ENCODE data around the gene OPA3. TPM values are rescaled to one million over a fixed set of nuclear protein-coding genes. Genes with fewer than 3 reads are reported as not detected.

The OPA3 gene
- total RNA-seq, 1 donor from 2014 or later, result 15.3 TPM

DNA sequence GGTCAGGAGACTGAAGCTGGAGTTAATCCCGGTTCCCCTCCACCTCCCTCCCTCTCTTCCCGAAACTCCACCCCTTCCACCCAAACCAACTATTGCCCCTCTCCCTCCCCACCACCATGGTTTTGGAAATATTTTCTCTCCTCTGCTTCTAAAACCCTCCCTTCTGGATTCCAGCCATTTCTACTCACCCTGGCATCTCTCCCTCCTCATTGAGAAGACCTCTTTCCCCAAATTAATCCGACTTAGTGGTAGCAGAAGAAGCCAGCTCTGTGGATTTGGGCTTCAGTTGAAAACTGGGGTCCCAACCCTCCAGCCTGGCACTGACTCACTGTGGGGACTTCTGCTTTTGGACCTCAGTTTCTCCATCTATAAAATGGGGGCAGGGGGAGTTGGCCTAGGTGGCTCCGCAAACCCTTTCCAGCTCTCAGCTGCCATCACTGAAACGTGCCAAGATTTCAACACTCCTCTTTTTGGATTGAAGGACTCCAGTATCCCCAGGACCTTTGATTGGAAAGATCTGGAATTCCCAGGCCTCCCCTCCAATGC, 15.8 kb upstream of the OPA3 start:
- intact Hi-C loops (cut with DNase I), result no loop called here
- DNase-seq (ENCODE audit: low spot score), result no peak

DNA sequence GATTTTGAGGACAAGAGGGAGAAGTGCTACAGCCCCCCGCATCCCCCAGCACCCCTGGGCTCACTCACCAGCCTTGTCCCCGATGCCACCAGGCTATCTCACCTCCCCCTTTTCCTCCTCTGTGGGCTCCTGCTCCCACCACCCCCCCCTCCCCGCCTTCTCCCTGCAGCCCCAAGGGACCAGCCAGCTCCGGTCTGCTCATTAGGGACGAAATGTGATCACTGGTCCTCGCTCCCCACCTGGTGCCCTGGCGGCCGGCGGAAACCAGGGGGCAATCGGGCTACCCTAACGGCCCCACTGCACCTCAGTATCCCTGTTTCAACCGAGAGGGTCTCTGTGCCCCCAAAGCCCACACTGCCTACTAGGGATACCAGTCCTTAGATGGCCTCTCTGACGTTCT, 14.7 kb upstream of the OPA3 start:
- intact Hi-C loops (cut with DNase I), result no loop called here
- no peak for DNase-seq (ENCODE audit: low spot score)

DNA sequence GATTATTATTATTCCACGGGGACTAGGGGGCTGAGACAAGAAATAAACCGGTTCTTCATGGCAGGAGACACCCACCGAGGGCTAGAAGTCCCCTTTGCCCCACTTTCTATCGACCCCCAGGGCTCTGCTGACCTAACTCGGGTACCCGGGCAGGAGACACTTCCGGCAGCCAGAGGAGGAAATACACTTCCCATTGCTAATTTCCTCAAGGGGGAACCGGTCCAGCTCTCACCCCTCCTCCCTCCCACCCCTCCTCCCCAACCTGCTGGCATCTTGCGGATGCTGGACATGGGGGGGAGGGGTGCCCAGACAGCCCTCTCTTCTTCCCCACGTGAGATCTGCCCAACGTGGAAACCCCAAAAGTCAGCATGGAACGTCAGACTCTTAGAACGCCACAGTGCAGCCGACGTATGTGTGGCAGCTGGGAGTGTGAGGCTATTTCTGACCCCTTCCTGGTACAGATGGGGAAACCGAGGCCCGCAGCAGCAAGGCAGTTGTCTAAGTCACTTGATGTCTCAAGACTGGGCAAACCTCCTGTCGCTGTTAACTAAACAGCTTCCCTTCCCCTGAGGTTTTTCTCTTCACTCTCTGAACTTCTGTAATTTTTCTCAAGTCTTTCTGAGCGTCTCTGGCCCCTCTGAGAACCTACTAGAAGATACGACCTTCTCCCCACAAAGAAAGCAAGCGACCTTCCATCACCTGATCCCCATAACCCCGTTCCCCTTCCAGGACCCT, 13.8 kb upstream of the OPA3 start:
- no peak for DNase-seq (ENCODE audit: low spot score)
- intact Hi-C loops (cut with DNase I), result no loop called here

DNA sequence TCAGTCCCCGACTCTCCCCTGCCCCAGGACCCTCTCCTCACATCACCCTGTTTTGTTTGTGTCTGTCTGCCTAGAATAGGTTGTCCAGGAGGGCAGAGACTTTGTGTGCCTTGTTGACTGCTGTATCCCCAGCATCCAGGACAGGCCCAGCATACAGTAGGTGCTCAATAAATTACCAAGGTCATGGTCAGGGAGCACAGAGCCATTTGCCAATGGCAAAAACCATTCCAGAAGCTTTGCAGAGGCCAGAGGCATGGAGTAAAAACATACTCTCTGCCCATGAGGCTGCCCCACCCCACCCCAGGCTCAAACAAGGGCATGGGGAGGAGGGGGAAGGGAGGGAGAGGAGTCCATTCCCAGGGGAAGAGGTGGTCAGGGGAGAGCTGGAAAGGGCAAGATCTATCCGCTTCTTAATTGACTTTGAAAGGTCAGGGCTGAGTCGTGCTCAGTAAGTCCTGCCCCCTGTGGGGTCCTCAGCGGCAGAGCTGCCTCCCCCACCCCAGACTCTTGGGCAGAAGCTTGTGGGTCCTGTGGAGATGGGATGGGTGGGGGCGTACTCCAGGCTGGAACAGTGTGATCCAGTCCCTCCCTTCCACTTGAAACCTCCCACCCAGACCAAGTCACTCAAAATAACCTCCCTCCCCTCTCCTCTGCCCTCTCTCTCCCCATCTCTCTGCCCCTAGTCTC, 13.0 kb upstream of the OPA3 start:
- intact Hi-C loops (cut with DNase I), result no loop called here
- no peak for DNase-seq (ENCODE audit: low spot score)

DNA sequence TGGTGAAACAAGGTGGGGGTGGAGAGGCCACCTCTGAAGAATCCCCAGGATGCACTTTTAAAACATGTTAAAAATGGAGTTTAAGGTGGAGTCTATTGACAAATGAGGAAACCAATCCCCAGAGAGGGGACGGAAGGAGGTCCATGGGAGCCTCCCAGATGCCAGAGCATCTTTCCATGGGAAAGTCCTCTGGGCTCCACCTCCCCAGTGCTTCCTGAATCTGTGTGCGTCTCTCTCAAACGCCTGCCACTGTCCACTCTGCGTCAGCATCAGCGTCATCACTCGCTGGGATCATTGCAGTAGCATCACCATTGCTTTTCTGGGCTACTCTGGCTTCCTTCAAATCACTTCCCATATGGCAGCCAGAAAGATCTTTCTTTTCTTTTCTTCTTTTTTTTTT, 11.2 kb upstream of the OPA3 start:
- intact Hi-C loops (cut with DNase I), result no loop called here
- DNase-seq (ENCODE audit: low spot score), result no peak

DNA sequence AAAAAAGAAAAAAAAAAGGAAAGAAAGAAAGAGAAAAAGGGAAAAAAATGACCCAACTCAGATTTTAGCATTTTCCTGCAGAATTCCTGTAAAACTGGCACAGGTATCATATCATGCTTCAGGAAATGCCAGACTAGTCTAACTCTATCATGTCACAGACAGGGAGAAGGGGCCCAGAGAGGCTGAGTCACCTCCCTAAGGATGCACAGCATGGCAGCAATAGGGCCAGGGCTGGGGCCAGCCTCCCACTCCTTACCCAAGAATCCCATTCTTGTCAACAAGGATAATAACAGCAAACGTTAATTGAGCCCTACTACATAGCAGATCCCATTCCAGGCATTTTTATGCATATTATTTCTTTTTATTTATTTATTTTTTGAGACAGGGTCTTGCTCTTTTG, 8.9 kb upstream of the OPA3 start:
- DNase-seq (ENCODE audit: low spot score), result no peak
- intact Hi-C loops (cut with DNase I), result no loop called here

DNA sequence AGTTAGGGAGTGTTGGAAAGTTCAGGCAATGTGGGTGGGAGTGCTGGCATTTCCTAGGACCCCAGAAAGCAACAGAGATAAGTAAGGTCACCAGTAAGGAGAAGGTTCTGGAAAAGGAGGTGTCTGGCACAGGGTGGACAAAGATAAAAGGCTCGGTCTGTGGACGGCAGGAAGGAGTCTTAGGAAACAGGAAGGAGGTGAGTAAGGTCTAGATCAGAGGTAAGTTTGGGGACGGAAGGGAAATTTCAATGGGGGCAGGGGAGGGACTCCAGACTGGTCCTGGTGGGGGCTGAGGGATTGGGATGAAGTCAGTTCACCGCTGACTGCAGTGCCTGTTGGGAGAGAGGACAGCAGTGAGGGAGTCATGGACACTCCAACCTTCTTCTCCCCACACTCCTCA, 7.8 kb upstream of the OPA3 start:
- intact Hi-C loops (cut with DNase I), result no loop called here
- DNase-seq (ENCODE audit: low spot score), result no peak

DNA sequence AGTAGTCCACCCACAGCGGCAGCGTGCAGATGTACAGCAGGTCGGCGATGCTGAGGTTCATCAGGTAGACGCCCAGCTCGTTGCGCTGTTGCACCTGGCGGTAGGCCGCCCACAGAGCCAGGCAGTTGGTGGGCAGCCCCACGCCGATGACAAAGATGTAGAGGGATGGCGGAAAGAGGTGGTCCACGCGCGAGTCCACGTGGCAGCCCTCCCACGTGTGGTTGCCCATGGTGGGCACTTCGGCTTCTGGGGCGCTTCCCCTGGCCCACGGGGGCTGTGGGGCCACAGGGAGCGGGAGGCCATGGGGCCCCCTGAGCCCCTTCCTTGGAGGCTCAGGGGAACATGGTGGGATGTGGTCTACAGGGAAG, 7.0 kb upstream of the OPA3 start:
- intact Hi-C loops (cut with DNase I), result no loop called here
- DNase-seq (ENCODE audit: low spot score), result no peak

DNA sequence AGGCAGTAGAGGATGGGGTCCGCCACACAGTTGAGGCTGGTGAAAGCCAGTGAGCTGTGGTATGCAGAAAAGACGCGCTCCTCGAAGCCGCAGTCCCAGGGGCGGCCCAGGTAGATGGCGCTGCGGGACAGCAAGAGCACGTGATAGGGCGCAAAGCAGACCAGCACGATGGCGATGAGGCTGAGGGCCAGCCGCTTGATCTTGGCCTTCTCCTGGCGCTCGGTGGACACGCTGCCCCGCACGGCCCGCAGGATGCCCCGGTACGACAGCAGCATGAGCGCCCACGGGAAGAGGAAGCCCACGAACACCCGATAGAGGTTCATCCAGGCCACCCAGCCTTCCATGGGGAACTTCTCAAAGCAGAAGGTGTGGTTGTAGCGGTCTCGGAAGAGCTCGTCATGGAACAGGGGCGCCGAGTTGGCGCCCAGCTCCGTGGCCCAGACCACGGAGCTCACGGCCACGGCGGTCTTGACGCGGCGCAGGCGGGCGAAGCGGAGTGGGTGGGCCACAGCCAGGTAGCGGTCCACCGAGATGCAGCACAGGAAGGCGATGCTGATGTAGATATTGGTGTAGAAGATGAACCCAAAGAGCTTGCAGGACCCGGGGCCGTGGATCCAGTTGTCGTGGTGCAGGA, 6.5 kb upstream of the OPA3 start:
- intact Hi-C loops (cut with DNase I), result no loop called here
- DNase-seq (ENCODE audit: low spot score), result no peak

DNA sequence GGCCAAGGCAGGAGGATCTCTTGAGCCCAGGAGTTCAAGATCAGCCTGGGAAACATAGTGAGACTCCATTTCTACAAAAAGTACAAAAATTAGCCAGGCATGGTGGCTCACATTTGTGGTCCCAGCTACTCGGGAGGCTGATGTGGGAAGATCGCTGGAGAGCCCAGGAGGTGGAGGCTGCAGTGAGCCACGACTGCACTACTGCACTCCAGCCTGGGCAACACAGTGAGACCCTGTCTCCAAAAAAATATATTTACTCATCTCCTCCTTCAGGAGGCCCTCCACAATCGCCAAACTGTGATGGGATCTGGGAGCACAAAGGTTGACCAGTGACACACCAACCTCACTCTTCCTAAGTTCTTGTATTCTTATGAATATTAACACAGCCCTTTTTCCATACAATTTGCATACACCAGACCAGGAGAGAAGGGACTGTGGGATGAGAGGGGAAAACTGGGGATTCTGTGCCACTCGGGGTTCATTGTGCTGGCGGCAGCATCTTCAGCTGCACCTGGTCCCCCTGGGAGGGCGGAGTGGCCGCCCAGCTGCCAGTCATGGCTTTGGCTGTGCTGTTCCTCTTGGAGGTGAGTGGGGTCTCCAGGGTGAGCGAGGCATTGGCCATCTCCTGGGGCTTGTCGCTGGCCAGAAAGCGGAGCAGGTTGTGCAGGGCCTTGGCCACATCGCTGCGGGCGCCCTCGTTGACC, 5.8 kb upstream of the OPA3 start:
- intact Hi-C loops (cut with DNase I), result no loop called here
- DNase-seq (ENCODE audit: low spot score), result no peak

DNA sequence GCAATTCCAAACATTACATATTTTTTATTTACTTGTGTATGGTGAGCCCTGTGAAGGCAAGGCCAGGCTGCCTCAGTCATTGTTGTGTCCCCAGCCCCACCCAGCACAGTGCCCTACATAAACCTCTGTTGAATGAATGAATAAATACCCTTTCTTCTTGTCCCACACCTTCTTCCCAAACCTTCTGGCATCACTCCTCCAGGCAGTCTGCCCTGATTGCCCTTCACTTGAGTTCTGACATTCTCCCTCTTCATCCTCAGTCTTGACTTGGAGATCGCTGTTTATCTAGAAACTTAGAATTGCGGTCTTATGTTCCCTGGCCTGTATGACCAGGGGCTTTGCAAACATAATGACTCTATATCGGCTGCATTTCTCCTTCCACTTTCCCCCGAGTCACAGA, 5.2 kb upstream of the OPA3 start:
- DNase-seq (ENCODE audit: low spot score), result no peak
- intact Hi-C loops (cut with DNase I), result loop anchor here (10.0 kb wide), 1 partner anchor 55 kb away; no protein-coding TSS in a partner anchor

DNA sequence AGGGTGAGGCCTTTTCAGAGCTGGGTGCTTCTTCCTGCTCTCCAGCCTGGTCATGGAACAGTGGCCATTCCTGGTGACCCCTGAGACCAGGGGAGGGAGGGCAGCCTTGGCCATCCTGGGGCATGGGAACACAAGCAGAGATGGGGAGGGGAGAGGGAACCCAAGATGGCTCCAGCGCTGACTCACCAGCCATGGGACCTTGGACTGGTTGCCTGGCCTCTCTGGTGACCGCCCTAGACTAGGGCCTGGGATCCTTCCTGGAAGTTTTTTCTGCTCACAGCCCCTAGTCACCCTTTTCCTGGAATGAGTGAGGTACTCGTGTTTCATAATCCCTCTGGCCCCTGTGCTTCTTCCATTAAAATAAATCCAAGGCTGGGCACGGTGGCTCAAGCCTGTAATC, 3.3 kb upstream of the OPA3 start:
- intact Hi-C loops (cut with DNase I), result loop anchor here (10.0 kb wide), 1 partner anchor 57 kb away; no protein-coding TSS in a partner anchor
- DNase-seq (ENCODE audit: low spot score), result no peak

DNA sequence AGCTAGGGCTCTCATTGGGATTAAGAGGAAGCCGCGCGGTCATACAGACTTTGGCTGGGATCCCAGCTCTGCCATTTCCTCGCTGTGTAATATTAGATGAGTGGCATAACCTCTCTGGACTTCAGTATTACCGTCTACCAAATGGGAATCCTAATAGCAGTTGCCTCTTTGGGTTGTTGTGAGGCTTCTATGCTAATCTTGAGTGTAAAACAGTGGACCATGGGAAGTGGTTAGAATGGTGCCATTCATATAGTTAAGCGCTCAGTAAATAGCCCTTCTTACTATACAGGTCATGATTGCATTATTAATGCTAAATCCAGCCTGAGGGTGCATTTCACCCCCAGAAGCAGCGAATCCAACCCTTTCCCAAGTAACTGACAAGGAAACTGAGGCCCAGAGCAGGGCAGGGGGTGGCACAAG, 566 bp upstream of the OPA3 start:
- no peak for DNase-seq (ENCODE audit: low spot score)
- intact Hi-C loops (cut with DNase I), result loop anchor here (10.0 kb wide), 1 partner anchor 60 kb away; no protein-coding TSS in a partner anchor

DNA sequence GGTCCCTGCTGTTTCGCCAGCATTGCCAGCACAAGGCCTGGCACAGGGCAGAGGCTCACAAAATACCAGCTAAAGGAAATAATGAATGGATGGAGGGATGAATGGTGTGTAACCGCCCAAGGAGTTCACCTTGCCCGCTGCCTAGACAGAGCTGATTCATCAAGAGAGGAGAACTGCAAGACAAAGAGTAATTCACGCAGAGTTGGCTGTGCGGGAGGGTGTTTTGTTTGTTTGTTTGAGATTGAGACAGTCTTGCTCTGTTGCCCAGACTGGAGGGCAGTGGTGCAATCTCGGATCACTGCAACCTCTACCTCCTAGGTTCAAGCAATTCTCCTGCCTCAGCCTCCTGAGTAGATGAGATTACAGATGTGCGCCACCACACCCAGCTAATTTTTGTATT, 3.0 kb downstream of the OPA3 start:
- DNase-seq (ENCODE audit: low spot score), result no peak
- intact Hi-C loops (cut with DNase I), result loop anchor here (10.0 kb wide), 1 partner anchor 63 kb away; no protein-coding TSS in a partner anchor

DNA sequence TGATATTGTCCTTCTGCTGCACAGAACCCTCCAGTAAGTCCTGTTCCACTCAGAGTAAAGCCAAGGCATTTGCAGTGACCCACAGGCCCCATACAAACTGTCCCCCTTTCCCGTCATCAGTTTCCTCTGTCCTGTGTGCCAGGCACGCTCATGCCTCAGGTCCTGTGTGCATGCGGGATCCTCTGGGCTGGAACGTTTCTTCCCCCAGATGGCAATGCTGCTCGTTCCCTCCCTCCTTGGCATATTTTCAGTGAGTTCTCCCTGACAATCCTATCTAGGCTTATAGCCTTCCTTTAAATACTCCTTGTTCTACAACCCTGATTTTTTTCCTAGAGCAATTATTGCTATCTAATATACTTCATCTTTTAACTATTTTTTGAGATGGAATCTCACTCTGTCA, 5.7 kb downstream of the OPA3 start:
- DNase-seq (ENCODE audit: low spot score), result no peak
- intact Hi-C loops (cut with DNase I), result no loop called here

DNA sequence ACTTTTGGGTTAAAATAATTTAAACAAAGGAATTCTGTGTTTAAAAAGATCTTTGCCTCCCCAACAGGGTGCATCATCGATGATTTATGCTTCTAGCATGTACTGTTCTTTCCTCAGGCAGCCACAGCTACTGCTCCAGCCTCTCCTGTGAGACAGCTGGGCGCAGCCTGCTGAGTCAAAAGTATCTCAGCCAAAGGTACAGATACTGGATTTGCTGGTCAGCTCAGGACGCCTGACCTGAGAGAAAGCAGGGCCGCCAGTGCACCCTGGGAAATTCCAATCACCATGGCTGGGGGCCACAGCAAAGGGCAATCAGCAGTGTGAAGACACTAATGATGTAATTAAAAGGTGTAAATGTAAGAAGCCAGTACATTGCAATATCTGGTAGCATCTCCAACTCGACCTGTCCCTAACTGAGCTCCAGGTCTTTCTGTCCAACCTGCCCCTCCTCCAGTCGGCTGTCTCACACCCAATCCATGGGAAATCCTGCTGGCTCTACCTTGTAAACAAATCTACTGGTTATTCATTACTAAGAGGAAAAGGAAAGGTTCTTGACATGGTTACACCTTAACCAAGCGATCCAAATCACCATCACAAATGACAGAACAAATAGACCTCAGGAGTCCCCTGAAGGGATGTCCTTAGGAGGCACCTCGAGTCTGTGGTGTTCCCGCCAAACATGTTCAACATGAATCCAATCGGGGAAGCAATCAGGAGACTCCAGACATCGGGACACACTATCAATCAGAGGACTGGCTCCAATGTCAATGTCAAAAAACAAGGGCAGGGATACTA, 7.3 kb downstream of the OPA3 start:
- DNase-seq (ENCODE audit: low spot score), result no peak
- intact Hi-C loops (cut with DNase I), result no loop called here

DNA sequence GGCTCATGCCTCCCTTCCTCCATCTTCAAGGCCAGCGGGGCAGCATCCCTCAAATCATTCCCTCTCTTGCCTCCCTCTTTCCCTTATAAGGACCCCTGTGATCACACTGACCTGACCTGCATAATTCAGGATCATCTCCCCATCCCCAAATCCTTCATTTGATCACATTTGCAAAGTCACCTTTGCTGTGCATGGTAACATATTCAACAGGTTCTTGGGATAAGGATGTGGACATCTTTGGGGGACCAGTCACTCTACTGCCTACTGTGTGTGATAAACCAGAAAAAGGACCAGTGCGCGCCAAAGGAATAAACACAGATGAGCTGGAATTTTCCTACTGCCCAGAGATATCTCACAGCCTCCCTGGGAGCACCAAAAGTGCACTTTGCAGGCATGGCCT, 7.9 kb downstream of the OPA3 start:
- intact Hi-C loops (cut with DNase I), result no loop called here
- no peak for DNase-seq (ENCODE audit: low spot score)

DNA sequence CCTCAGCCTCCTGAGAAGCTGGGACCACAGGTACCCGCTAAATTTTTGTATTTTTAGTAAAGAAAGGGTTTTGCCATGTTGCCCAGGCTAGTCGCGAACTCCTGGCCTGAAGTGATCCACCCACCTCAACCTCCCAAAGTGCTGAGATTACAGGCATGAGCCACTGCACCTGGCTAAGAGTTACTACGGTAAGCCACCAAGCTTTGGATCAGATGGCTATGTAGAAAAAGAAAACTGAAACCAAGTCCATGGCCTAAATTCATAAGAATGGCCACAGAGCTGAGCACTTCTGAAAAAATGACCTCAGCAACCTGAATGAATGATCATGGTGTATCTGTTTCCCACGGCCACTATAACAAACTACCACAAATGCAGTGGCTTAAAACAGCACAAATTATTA, 9.4 kb downstream of the OPA3 start:
- intact Hi-C loops (cut with DNase I), result no loop called here

DNA sequence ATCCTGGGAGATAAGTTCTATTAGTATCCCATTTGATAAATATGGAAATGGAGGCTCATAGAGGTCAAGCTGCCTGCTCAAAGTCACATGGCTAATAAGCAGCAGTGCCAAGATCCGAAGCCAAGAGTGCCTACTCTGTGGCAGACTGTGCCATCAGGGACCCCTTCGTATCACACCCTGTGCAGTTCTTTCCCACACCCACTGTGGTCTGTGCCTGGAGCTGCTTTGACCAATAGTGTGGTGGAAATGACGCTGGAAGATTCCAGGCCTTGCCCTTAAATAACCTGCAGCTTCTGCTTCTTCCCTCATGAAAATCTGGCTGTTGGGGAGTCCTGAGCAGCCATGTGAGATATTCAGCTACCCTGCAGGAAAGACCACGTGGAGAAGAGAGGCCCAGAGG, 10.1 kb downstream of the OPA3 start:
- intact Hi-C loops (cut with DNase I), result no loop called here
- DNase-seq (ENCODE audit: low spot score), result no peak

More for the DNA sequence above, 9.4 kb downstream of the OPA3 start:
- DNase-seq (ENCODE audit: low spot score), result no peak

All from cardiac septum (tissue), 1 donor.